Spinal cord (tissue), 10 donors: ENCODE measurements around the gene GCDH. TPM values are rescaled to one million over a fixed set of nuclear protein-coding genes. Genes with fewer than 3 reads are reported as not detected.
A peak's percentile ranks its signal among the peaks of the same experiment; 100 is the strongest.
"Not testable (repeated sequence)": the region's sequence is repeated elsewhere in the genome, so short reads cannot be mapped to it uniquely, and the experiment has no call there.

Experiments used
- DNase-seq, 6 donors: peaks; one replicate each; pipeline versions ENCODE4 v3.0.0 to v3.0.0-alpha.2; 2013 to 2015; ENCODE audit warnings: low spot score in 6 of 6, low read depth in 4 of 6
- H3K27ac ChIP-seq: one replicate; pipeline ENCODE4 v1.5.1; 2013; ENCODE audit warnings: low read depth, low read length, control low read depth
- H3K27me3 ChIP-seq: one replicate; pipeline ENCODE4 v1.6.1; 2013; ENCODE audit warnings: low read length; ENCODE audit not compliant: control insufficient read depth, insufficient read depth
- H3K36me3 ChIP-seq: one replicate; pipeline ENCODE4 v1.6.1; 2013; ENCODE audit warnings: low read length; ENCODE audit not compliant: control insufficient read depth, insufficient read depth
- H3K4me1 ChIP-seq: one replicate; pipeline ENCODE4 v1.6.1; 2013; ENCODE audit warnings: low read length; ENCODE audit not compliant: control insufficient read depth, insufficient read depth
- H3K4me3 ChIP-seq: one replicate; pipeline ENCODE4 v1.5.1; 2013; ENCODE audit warnings: low read depth, low read length, control low read depth
- H3K9me3 ChIP-seq: one replicate; pipeline ENCODE4 v1.6.1; 2013; ENCODE audit warnings: low read length; ENCODE audit not compliant: control insufficient read depth, insufficient read depth
- WGBS: methylation state at CpG from one replicate; pipeline ENCODE4 v1.1.5; 2013; ENCODE audit warnings: missing lambda C conversion rate; ENCODE audit not compliant: insufficient coverage; 5-methylcytosine and 5-hydroxymethylcytosine counted together
- long read RNA-seq, 4 donors: transcript quantifications; one replicate each; lab custom pipeline, GENCODE V29; 2026
- polyA plus RNA-seq, 2 donors: library from polyadenylated mRNA; unstranded; fragments of 120-200 nt; gene quantifications; one replicate each; pipeline ENCODE4 v1.2.1, GENCODE V29; 2013; ENCODE audit not compliant: insufficient read length in 2 of 2
- total RNA-seq, 2 donors: library from RNA; depleted of rRNA in 1 of 2; stranded (reverse); fragments of 120-200 nt in 1 of 2; fragments of >200 nt in 1 of 2; gene quantifications; one replicate each; pipeline versions ENCODE4 v1.2.3 to v1.2.4, GENCODE V29; 2013 to 2014
- donor health status: healthy.

Gene GCDH
- total RNA-seq (10 to 100 TPM; 22.9 to 30.1 TPM), polyA plus RNA-seq (10 to 100 TPM; 36.1 to 45.1 TPM)
- long read RNA-seq, donor 1, transcript GCDH-201 (12 exons, 1,956 nt) = major isoform, 7 of 17 reads
- long read RNA-seq, donor 1, partial matches to known transcripts = 9 of 17 reads
- long read RNA-seq, donor 1, other reads (novel, unspliced or antisense) = 0 of 17 reads
- long read RNA-seq, donor 2, transcript GCDH-201 (12 exons, 1,956 nt) = major isoform, 5 of 6 reads
- long read RNA-seq, donor 2, partial matches to known transcripts = 0 of 6 reads
- long read RNA-seq, donor 2, other reads (novel, unspliced or antisense) = 0 of 6 reads
- long read RNA-seq, donor 3, partial matches to known transcripts = 0 of 3 reads
- long read RNA-seq, donor 3, other reads (novel, unspliced or antisense) = 0 of 3 reads
- long read RNA-seq, donor 4, partial matches to known transcripts = 0 of 5 reads
- long read RNA-seq, donor 4, other reads (novel, unspliced or antisense) = 0 of 5 reads

DNA sequence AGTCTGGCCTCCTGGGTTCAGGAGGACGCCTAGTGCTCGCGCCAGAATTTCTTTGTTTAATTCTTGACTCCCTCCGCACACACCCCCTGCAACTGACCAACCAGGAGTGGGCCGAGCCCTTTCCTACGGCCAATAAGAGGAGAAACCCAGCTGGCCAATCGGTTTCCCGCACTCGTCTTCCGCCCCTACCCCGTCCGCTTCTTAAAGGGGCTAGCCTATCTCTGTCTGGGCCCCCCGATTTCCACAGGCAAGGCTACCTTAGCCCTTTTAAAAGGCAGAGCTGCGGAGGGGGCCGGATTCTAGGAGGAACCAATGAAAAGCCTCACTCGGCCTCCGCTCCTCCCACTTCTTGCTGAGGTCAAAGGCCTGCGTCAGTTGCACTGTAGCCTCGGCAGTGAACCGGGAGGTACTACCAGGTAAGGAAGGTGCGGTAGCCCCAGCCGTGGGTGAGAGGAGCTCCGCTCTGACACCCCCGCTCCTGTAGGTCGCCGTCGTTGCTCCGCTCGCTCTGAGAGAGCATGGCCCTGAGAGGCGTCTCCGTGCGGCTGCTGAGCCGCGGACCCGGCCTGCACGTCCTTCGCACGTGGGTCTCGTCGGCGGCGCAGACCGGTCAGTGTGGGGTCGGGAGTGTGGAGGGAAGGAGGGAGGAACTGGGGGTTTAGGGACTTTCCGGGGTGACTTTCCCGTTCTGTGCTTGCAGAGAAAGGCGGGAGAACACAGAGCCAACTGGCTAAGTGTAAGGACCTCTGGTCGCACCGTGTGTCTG, at the start of gene GCDH:
Gene GCDH, plus strand, starts transcription at position 374 of the 766 bp plus-strand sequence. Its CDS starts 145 bp downstream, at position 519.
- peaks cover 20% of the 10 kb centered on the region for H3K4me1 ChIP-seq
- peak; percentile 92 to 100 (median 98) for DNase-seq
- no peaks in the 10 kb centered on the region for H3K9me3 ChIP-seq
- peaks cover 32% of the 10 kb centered on the region for H3K36me3 ChIP-seq
- H3K27ac ChIP-seq = peak within 1 kb of the TSS; percentile 88
- WGBS = 0% methylated on average over 49 of the region's 49 CpGs
- H3K27me3 ChIP-seq = peaks cover 11% of the 10 kb centered on the region
- peak within 1 kb of the TSS; percentile 89 for H3K4me3 ChIP-seq

GRCh38 chr19:12842511-12842910, 48.4 kb upstream of the GCDH start:
- Histone ChIP-seq H3K4me3 (no peak overlapping the region), H3K27me3 (peaks cover 29% of the 10 kb centered on the region)
- DNase-seq = no peak

DNA sequence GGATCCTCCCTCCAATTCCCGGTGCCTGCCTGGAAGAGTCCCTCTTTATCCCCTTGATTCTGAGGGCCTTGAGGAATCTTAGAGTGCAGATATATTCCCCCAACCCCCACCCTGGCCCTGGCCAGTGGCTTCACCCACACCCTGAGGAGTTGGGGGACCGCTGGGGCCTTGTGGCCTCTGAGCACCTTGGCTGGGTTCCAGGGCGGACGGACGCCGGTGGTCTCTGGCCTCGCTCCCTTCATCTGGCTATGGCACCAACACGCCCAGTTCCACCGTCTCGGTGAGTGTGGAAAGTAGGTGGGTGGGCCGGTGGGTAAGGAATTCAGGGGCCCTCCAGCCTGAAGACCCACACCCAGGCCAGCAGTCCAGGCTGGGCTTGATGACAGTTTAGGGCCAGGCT, 47.6 kb upstream of the GCDH start:
- Histone ChIP-seq H3K4me1 (peaks cover 44% of the 10 kb centered on the region), H3K4me3 (no peak overlapping the region), H3K27ac (no peak overlapping the region), H3K36me3 (peaks cover 39% of the 10 kb centered on the region), H3K9me3 (no peaks in the 10 kb centered on the region), H3K27me3 (peaks cover 23% of the 10 kb centered on the region)
- no peak for DNase-seq
- WGBS = 96% methylated on average over 6 of the region's 11 CpGs

More at GRCh38 chr19:12842511-12842910, 48.4 kb upstream of the GCDH start:
- peaks cover 31% of the 10 kb centered on the region for H3K36me3 ChIP-seq
- no peak overlapping the region for H3K27ac ChIP-seq
- no peaks in the 10 kb centered on the region for H3K9me3 ChIP-seq
- H3K4me1 ChIP-seq = peaks cover 44% of the 10 kb centered on the region
- 97% methylated on average over 18 of the region's 18 CpGs for WGBS

DNA sequence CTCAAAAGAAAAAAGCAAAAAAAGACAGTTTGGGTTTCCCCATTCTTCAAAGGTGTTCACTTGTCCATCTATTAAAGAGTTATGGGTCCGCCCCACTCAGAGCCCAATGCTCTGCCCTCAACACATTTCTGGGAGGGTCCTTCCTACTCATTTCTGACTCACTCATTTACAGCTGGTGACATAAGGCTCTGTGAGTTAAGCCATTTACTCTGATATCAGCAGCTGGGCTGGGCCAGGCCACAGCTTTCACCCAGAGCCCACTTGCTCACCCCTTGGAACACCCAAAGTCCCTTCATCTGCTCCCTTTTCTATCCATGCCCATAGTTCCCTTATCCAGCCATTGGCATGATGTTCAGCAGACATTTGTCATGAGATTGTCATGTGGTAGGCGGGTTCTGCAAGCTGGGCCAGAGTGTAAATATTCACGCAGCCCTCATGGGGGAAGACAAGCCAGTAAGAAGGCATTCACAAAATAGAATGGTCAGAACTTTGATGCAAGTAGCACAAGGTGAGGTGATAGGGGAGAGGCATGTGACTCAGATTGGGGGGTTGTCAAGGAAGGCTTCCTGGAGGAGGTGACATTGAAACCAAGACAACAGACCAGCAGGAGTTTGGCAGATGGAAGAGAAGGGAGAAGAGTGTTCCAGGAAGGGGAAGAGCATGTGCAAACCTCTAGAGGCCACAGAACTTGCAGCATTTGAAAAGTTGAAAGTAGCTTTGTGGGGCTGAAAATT, 46.8 kb upstream of the GCDH start:
- Histone ChIP-seq H3K27ac (no peak overlapping the region), H3K36me3 (peaks cover 42% of the 10 kb centered on the region), H3K9me3 (no peaks in the 10 kb centered on the region), H3K4me1 (peaks cover 37% of the 10 kb centered on the region), H3K27me3 (peaks cover 17% of the 10 kb centered on the region), H3K4me3 (no peak overlapping the region)
- 89% methylated on average over 3 of the region's 3 CpGs for WGBS
- no peak for DNase-seq

- not testable (repeated sequence) for H3K27me3 ChIP-seq, H3K9me3 ChIP-seq, H3K4me3 ChIP-seq, H3K27ac ChIP-seq, DNase-seq
- peaks cover 17% of the 10 kb centered on the region for H3K4me1 ChIP-seq
- peaks cover 53% of the 10 kb centered on the region for H3K36me3 ChIP-seq
- no CpG with 5 or more reads among the region's 7 CpGs for WGBS
Measured at GRCh38 chr19:12846613-12847012, 44.3 kb upstream of the GCDH start.

GRCh38 chr19:12847159-12848139, 43.5 kb upstream of the GCDH start:
- H3K9me3 ChIP-seq = no peaks in the 10 kb centered on the region
- peaks cover 13% of the 10 kb centered on the region for H3K4me1 ChIP-seq
- H3K27me3 ChIP-seq = no peaks in the 10 kb centered on the region
- peak overlapping the region; percentile 16 for H3K4me3 ChIP-seq
- DNase-seq = peak in 2 of 6 donors; percentile 83 to 87
- 18% methylated on average over 65 of the region's 69 CpGs for WGBS
- H3K36me3 ChIP-seq = peaks cover 53% of the 10 kb centered on the region
- H3K27ac ChIP-seq = no peak overlapping the region

GRCh38 chr19:12856653-12857052, 34.3 kb upstream of the GCDH start:
- DNase-seq = no peak
- peaks cover 71% of the 10 kb centered on the region for H3K36me3 ChIP-seq
- no peaks in the 10 kb centered on the region for H3K4me1 ChIP-seq
- H3K27ac ChIP-seq = no peak overlapping the region
- WGBS = no CpG with 5 or more reads among the region's 1 CpG
- H3K9me3 ChIP-seq = no peaks in the 10 kb centered on the region
- no peaks in the 10 kb centered on the region for H3K27me3 ChIP-seq
- H3K4me3 ChIP-seq = no peak overlapping the region

- Histone ChIP-seq H3K27me3 (no peaks in the 10 kb centered on the region), H3K9me3 (no peaks in the 10 kb centered on the region), H3K36me3 (peaks cover 63% of the 10 kb centered on the region), H3K4me3 (no peak overlapping the region), H3K27ac (no peak overlapping the region), H3K4me1 (no peaks in the 10 kb centered on the region)
- no peak for DNase-seq
- 96% methylated on average over 31 of the region's 35 CpGs for WGBS
Measured at GRCh38 chr19:12858041-12858928, 32.7 kb upstream of the GCDH start.
